Measurements from ENCODE around the gene SART3.
"Not testable (repeated sequence)": the region's sequence is repeated elsewhere in the genome, so short reads cannot be mapped to it uniquely, and the experiment has no call there.

SART3 gene

GRCh38 chr12:108562348-108563135, 1.6 kb upstream of the SART3 start, which contains the start of gene ISCU:
Gene ISCU, plus strand, starts transcription at chr12:108562596. Its CDS starts 27 bp downstream, at chr12:108562623.
- peak; percentile 97 to 99 (median 98) for DNase-seq (ENCODE audit: low read depth in 3 of 3)

- no peak for DNase-seq (ENCODE audit: low read depth in 3 of 3)
Measured at GRCh38 chr12:108561852-108562347, 927 bp upstream of the SART3 start.

GRCh38 chr12:108560321-108560721, 652 bp downstream of the SART3 start:
- DNase-seq (ENCODE audit: low read depth in 3 of 3): no peak

- DNase-seq (ENCODE audit: low read depth in 3 of 3): no peak
Measured at GRCh38 chr12:108559748-108560147, 1.2 kb downstream of the SART3 start.

- no peak for DNase-seq (ENCODE audit: low read depth in 3 of 3)
Measured at GRCh38 chr12:108559007-108559655, 1.8 kb downstream of the SART3 start.

GRCh38 chr12:108555383-108555782, 5.6 kb downstream of the SART3 start:
- not testable (repeated sequence) for DNase-seq (ENCODE audit: low read depth in 3 of 3)

- DNase-seq (ENCODE audit: low read depth in 3 of 3): no peak
Measured at GRCh38 chr12:108553799-108554198, 7.2 kb downstream of the SART3 start.

GRCh38 chr12:108551535-108551934, 9.4 kb downstream of the SART3 start:
- DNase-seq (ENCODE audit: low read depth in 3 of 3): no peak

- no peak for DNase-seq (ENCODE audit: low read depth in 3 of 3)
Measured at GRCh38 chr12:108548954-108549521, 11.9 kb downstream of the SART3 start.

GRCh38 chr12:108547686-108548085, 13.3 kb downstream of the SART3 start:
- no peak for DNase-seq (ENCODE audit: low read depth in 3 of 3)

GRCh38 chr12:108543652-108544051, 17.3 kb downstream of the SART3 start:
- DNase-seq (ENCODE audit: low read depth in 3 of 3): no peak

GRCh38 chr12:108542320-108542719, 18.7 kb downstream of the SART3 start:
- DNase-seq (ENCODE audit: low read depth in 3 of 3): no peak

- DNase-seq (ENCODE audit: low read depth in 3 of 3): no peak
Measured at GRCh38 chr12:108538616-108539195, 22.3 kb downstream of the SART3 start.

GRCh38 chr12:108538146-108538545, 22.8 kb downstream of the SART3 start:
- no peak for DNase-seq (ENCODE audit: low read depth in 3 of 3)

GRCh38 chr12:108531929-108532848, 28.8 kb downstream of the SART3 start:
- DNase-seq (ENCODE audit: low read depth in 3 of 3): no peak

GRCh38 chr12:108530161-108530560, 30.8 kb downstream of the SART3 start:
- no peak for DNase-seq (ENCODE audit: low read depth in 3 of 3)

- no peak for DNase-seq (ENCODE audit: low read depth in 3 of 3)
Measured at GRCh38 chr12:108527166-108527496, 33.8 kb downstream of the SART3 start.

GRCh38 chr12:108526482-108527165, 34.3 kb downstream of the SART3 start:
- no peak for DNase-seq (ENCODE audit: low read depth in 3 of 3)

- DNase-seq (ENCODE audit: low read depth in 3 of 3): no peak
Measured at GRCh38 chr12:108525681-108526080, 35.3 kb downstream of the SART3 start.

GRCh38 chr12:108523365-108523764, 37.6 kb downstream of the SART3 start:
- DNase-seq (ENCODE audit: low read depth in 3 of 3): no peak

GRCh38 chr12:108519558-108519957, 41.4 kb downstream of the SART3 start:
- DNase-seq (ENCODE audit: low read depth in 3 of 3): no peak
